ENCODE measurements around the gene MMD2.

The MMD2 gene

GRCh38 chr7:4928445-4928844, 30.5 kb downstream of the MMD2 start:
- no peak overlapping the region for H3K4me3 ChIP-seq (replicated peaks in 1 of 2; ENCODE audit: low read depth in 2 of 2, low read length in 2 of 2)
- DNase-seq (ENCODE audit: low read depth in 2 of 2) = no peak
- TF ChIP-seq CTCF (IDR thresholded peaks at IDR 0.05; ENCODE audit: low read depth, low read length) = no peak

- no peak for TF ChIP-seq CTCF (IDR thresholded peaks at IDR 0.05; ENCODE audit: low read depth, low read length)
- no peak overlapping the region for H3K4me3 ChIP-seq (replicated peaks in 1 of 2; ENCODE audit: low read depth in 2 of 2, low read length in 2 of 2)
- DNase-seq (ENCODE audit: low read depth in 2 of 2) = no peak
These were observed 38.8 kb downstream of the MMD2 start for GRCh38 chr7:4919969-4920766.

- no peak for DNase-seq (ENCODE audit: low read depth in 2 of 2)
- no peak overlapping the region for H3K4me3 ChIP-seq (replicated peaks in 1 of 2; ENCODE audit: low read depth in 2 of 2, low read length in 2 of 2)
- TF ChIP-seq CTCF (IDR thresholded peaks at IDR 0.05; ENCODE audit: low read depth, low read length) = no peak
These were observed 42.9 kb downstream of the MMD2 start for GRCh38 chr7:4916113-4916512.

- TF ChIP-seq CTCF (IDR thresholded peaks at IDR 0.05; ENCODE audit: low read depth, low read length) = no peak
- H3K4me3 ChIP-seq (replicated peaks in 1 of 2; ENCODE audit: low read depth in 2 of 2, low read length in 2 of 2) = no peak overlapping the region
- DNase-seq (ENCODE audit: low read depth in 2 of 2) = no peak
These were observed 47.7 kb downstream of the MMD2 start for GRCh38 chr7:4911111-4911828.

- no peak overlapping the region for H3K4me3 ChIP-seq (replicated peaks in 1 of 2; ENCODE audit: low read depth in 2 of 2, low read length in 2 of 2)
- no peak for DNase-seq (ENCODE audit: low read depth in 2 of 2)
- no peak for TF ChIP-seq CTCF (IDR thresholded peaks at IDR 0.05; ENCODE audit: low read depth, low read length)
These were observed 52.3 kb downstream of the MMD2 start for GRCh38 chr7:4906682-4907081.

- no peak for DNase-seq (ENCODE audit: low read depth in 2 of 2)
- TF ChIP-seq CTCF (IDR thresholded peaks at IDR 0.05; ENCODE audit: low read depth, low read length) = no peak
These were observed 53.8 kb downstream of the MMD2 start for GRCh38 chr7:4905171-4905570.

More at GRCh38 chr7:4905171-4905570, 53.8 kb downstream of the MMD2 start:
- no peak overlapping the region for H3K4me3 ChIP-seq (replicated peaks in 1 of 2; ENCODE audit: low read depth in 2 of 2, low read length in 2 of 2)
